ENCODE measurements around the gene XYLT1.

XYLT1 gene

GRCh38 chr16:17354685-17355084, 116.1 kb downstream of the XYLT1 start:
- Histone ChIP-seq H4K8ac (ENCODE audit: low read length) (no peak overlapping the region), H2BK12ac (ENCODE audit: low read length in 2 of 2) (no peak overlapping the region), H2AFZ (ENCODE audit: low read depth, low read length) (no peak overlapping the region), H3K27me3 (ENCODE audit: control insufficient read depth in 1 of 2, insufficient read depth in 1 of 2, low read length in 2 of 2) (no peaks in the 10 kb centered on the region), H3K23ac (ENCODE audit: low read length in 2 of 2) (no peak overlapping the region), H2BK5ac (ENCODE audit: low read depth, low read length, poor library complexity, severe bottlenecking) (no peak overlapping the region), H2BK120ac (ENCODE audit: low read depth, low read length) (no peak overlapping the region), H3K4ac (ENCODE audit: low read depth in 1 of 2, low read length in 2 of 2) (no peak overlapping the region), H3K9me3 (ENCODE audit: control insufficient read depth, low read length) (no peaks in the 10 kb centered on the region), H3K4me3 (ENCODE audit: insufficient read depth in 1 of 2, low read depth in 1 of 2, low read length in 2 of 2) (no peak overlapping the region), H3K4me2 (ENCODE audit: low read length, poor library complexity, severe bottlenecking) (no peak overlapping the region), H3K27ac (ENCODE audit: low read length, poor library complexity, severe bottlenecking) (no peak overlapping the region), H4K91ac (ENCODE audit: low read length) (no peak overlapping the region), H2AK5ac (ENCODE audit: low read length, severe bottlenecking) (no peak overlapping the region), H3K14ac (ENCODE audit: low read length in 2 of 2) (no peak overlapping the region), H2BK15ac (ENCODE audit: low read depth, poor library complexity, severe bottlenecking) (no peak overlapping the region), H3K79me1 (replicated peaks; ENCODE audit: low read length, poor library complexity, severe bottlenecking) (no peaks in the 10 kb centered on the region), H3K9ac (ENCODE audit: low read length) (no peak overlapping the region), H3K18ac (ENCODE audit: low read depth in 1 of 2, low read length in 2 of 2) (no peak overlapping the region), H3K4me1 (ENCODE audit: control insufficient read depth, insufficient read depth, low read depth, low read length) (no peaks in the 10 kb centered on the region), H3K36me3 (ENCODE audit: control insufficient read depth in 1 of 2, insufficient read depth in 2 of 2, low read depth in 1 of 2, low read length in 2 of 2) (peaks cover 0 to 34% of the 10 kb centered on the region in 2 experiments)
- 59% methylated on average over 4 of the region's 4 CpGs for WGBS
- no peak for DNase-seq

DNA sequence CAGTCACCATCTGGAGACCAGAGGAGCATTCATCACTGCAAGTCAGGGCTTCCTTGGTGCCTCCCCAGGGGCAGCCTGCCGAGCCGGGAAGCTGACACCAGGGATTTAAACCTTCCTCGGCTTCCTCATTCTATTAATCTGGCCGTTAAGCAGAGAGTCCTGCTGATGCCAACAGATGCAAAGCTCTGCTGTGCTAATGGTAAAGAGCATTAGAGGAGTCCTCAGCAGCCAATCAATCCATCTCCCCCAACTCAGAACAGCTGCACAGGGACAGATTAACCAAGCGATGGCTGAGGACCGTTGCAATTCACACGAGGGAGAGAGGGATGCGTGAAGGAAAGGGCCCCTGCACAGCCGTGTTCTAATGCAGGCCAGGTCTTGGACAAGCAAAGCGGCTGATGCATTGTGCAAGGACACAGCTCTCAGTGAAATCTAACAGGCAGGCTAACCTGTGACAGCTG, 116.6 kb downstream of the XYLT1 start:
- no peak overlapping the region for H2BK5ac ChIP-seq (ENCODE audit: low read depth, low read length, poor library complexity, severe bottlenecking)
- no peak overlapping the region for H2AK5ac ChIP-seq (ENCODE audit: low read length, severe bottlenecking)
- no peak overlapping the region for H3K9ac ChIP-seq (ENCODE audit: low read length)
- no peak overlapping the region for H2BK15ac ChIP-seq (ENCODE audit: low read depth, poor library complexity, severe bottlenecking)
- no peaks in the 10 kb centered on the region for H3K4me1 ChIP-seq (ENCODE audit: control insufficient read depth, insufficient read depth, low read depth, low read length)
- no peak overlapping the region for H3K18ac ChIP-seq (ENCODE audit: low read depth in 1 of 2, low read length in 2 of 2)
- H3K27ac ChIP-seq (ENCODE audit: low read length, poor library complexity, severe bottlenecking), result no peak overlapping the region
- no peak overlapping the region for H3K23ac ChIP-seq (ENCODE audit: low read length in 2 of 2)
- no peak overlapping the region for H3K4me3 ChIP-seq (ENCODE audit: insufficient read depth in 1 of 2, low read depth in 1 of 2, low read length in 2 of 2)
- DNase-seq, result no peak
- WGBS, result 75% methylated on average over 10 of the region's 10 CpGs
- H3K27me3 ChIP-seq (ENCODE audit: control insufficient read depth in 1 of 2, insufficient read depth in 1 of 2, low read length in 2 of 2), result no peaks in the 10 kb centered on the region
- no peak overlapping the region for H2BK12ac ChIP-seq (ENCODE audit: low read length in 2 of 2)
- no peak overlapping the region for H4K8ac ChIP-seq (ENCODE audit: low read length)
- peaks cover 0 to 34% of the 10 kb centered on the region in 2 experiments for H3K36me3 ChIP-seq (ENCODE audit: control insufficient read depth in 1 of 2, insufficient read depth in 2 of 2, low read depth in 1 of 2, low read length in 2 of 2)
- no peak overlapping the region for H2AFZ ChIP-seq (ENCODE audit: low read depth, low read length)
- no peak overlapping the region for H3K4me2 ChIP-seq (ENCODE audit: low read length, poor library complexity, severe bottlenecking)
- no peaks in the 10 kb centered on the region for H3K79me1 ChIP-seq (replicated peaks; ENCODE audit: low read length, poor library complexity, severe bottlenecking)
- no peak overlapping the region for H3K4ac ChIP-seq (ENCODE audit: low read depth in 1 of 2, low read length in 2 of 2)
- H3K14ac ChIP-seq (ENCODE audit: low read length in 2 of 2), result no peak overlapping the region
- H4K91ac ChIP-seq (ENCODE audit: low read length), result no peak overlapping the region
- H3K9me3 ChIP-seq (ENCODE audit: control insufficient read depth, low read length), result no peaks in the 10 kb centered on the region
- no peak overlapping the region for H2BK120ac ChIP-seq (ENCODE audit: low read depth, low read length)

GRCh38 chr16:17353561-17353960, 117.2 kb downstream of the XYLT1 start:
- H3K18ac ChIP-seq (ENCODE audit: low read depth in 1 of 2, low read length in 2 of 2), result no peak overlapping the region
- no peak overlapping the region for H3K4me3 ChIP-seq (ENCODE audit: insufficient read depth in 1 of 2, low read depth in 1 of 2, low read length in 2 of 2)
- no peak overlapping the region for H2AK5ac ChIP-seq (ENCODE audit: low read length, severe bottlenecking)
- no peak overlapping the region for H3K27ac ChIP-seq (ENCODE audit: low read length, poor library complexity, severe bottlenecking)
- WGBS, result 31% methylated on average over 1 of the region's 3 CpGs
- H3K36me3 ChIP-seq (ENCODE audit: control insufficient read depth in 1 of 2, insufficient read depth in 2 of 2, low read depth in 1 of 2, low read length in 2 of 2), result peaks cover 0 to 37% of the 10 kb centered on the region in 2 experiments
- no peaks in the 10 kb centered on the region for H3K9me3 ChIP-seq (ENCODE audit: control insufficient read depth, low read length)
- H2BK15ac ChIP-seq (ENCODE audit: low read depth, poor library complexity, severe bottlenecking), result no peak overlapping the region
- no peak overlapping the region for H3K4me2 ChIP-seq (ENCODE audit: low read length, poor library complexity, severe bottlenecking)
- no peak overlapping the region for H2BK5ac ChIP-seq (ENCODE audit: low read depth, low read length, poor library complexity, severe bottlenecking)
- H3K14ac ChIP-seq (ENCODE audit: low read length in 2 of 2), result no peak overlapping the region
- no peak overlapping the region for H2AFZ ChIP-seq (ENCODE audit: low read depth, low read length)
- H3K27me3 ChIP-seq (ENCODE audit: control insufficient read depth in 1 of 2, insufficient read depth in 1 of 2, low read length in 2 of 2), result no peaks in the 10 kb centered on the region
- no peak overlapping the region for H3K4ac ChIP-seq (ENCODE audit: low read depth in 1 of 2, low read length in 2 of 2)
- H3K4me1 ChIP-seq (ENCODE audit: control insufficient read depth, insufficient read depth, low read depth, low read length), result no peaks in the 10 kb centered on the region
- no peak overlapping the region for H4K8ac ChIP-seq (ENCODE audit: low read length)
- H2BK120ac ChIP-seq (ENCODE audit: low read depth, low read length), result no peak overlapping the region
- H2BK12ac ChIP-seq (ENCODE audit: low read length in 2 of 2), result no peak overlapping the region
- H3K9ac ChIP-seq (ENCODE audit: low read length), result no peak overlapping the region
- no peak for DNase-seq
- H3K23ac ChIP-seq (ENCODE audit: low read length in 2 of 2), result no peak overlapping the region
- no peaks in the 10 kb centered on the region for H3K79me1 ChIP-seq (replicated peaks; ENCODE audit: low read length, poor library complexity, severe bottlenecking)
- no peak overlapping the region for H4K91ac ChIP-seq (ENCODE audit: low read length)

GRCh38 chr16:17351441-17352035, 119.2 kb downstream of the XYLT1 start:
- Histone ChIP-seq H3K4me3 (ENCODE audit: insufficient read depth in 1 of 2, low read depth in 1 of 2, low read length in 2 of 2) (no peak overlapping the region), H3K18ac (ENCODE audit: low read depth in 1 of 2, low read length in 2 of 2) (no peak overlapping the region), H2BK120ac (ENCODE audit: low read depth, low read length) (no peak overlapping the region), H3K79me1 (replicated peaks; ENCODE audit: low read length, poor library complexity, severe bottlenecking) (no peaks in the 10 kb centered on the region), H4K8ac (ENCODE audit: low read length) (no peak overlapping the region), H3K27ac (ENCODE audit: low read length, poor library complexity, severe bottlenecking) (no peak overlapping the region), H3K36me3 (ENCODE audit: control insufficient read depth in 1 of 2, insufficient read depth in 2 of 2, low read depth in 1 of 2, low read length in 2 of 2) (peaks cover 0 to 34% of the 10 kb centered on the region in 2 experiments), H2AK5ac (ENCODE audit: low read length, severe bottlenecking) (no peak overlapping the region), H3K14ac (ENCODE audit: low read length in 2 of 2) (no peak overlapping the region), H3K4ac (ENCODE audit: low read depth in 1 of 2, low read length in 2 of 2) (no peak overlapping the region), H3K27me3 (ENCODE audit: control insufficient read depth in 1 of 2, insufficient read depth in 1 of 2, low read length in 2 of 2) (no peaks in the 10 kb centered on the region), H4K91ac (ENCODE audit: low read length) (no peak overlapping the region), H3K4me1 (ENCODE audit: control insufficient read depth, insufficient read depth, low read depth, low read length) (no peaks in the 10 kb centered on the region), H2BK12ac (ENCODE audit: low read length in 2 of 2) (no peak overlapping the region), H2AFZ (ENCODE audit: low read depth, low read length) (no peak overlapping the region), H3K4me2 (ENCODE audit: low read length, poor library complexity, severe bottlenecking) (no peak overlapping the region), H3K23ac (ENCODE audit: low read length in 2 of 2) (no peak overlapping the region), H3K9me3 (ENCODE audit: control insufficient read depth, low read length) (no peaks in the 10 kb centered on the region), H3K9ac (ENCODE audit: low read length) (no peak overlapping the region), H2BK15ac (ENCODE audit: low read depth, poor library complexity, severe bottlenecking) (no peak overlapping the region), H2BK5ac (ENCODE audit: low read depth, low read length, poor library complexity, severe bottlenecking) (no peak overlapping the region)
- DNase-seq, result no peak
- 93% methylated on average over 5 of the region's 6 CpGs for WGBS

Measured in mesenchymal stem cell (in vitro differentiated cells and primary cell).